ENCODE measurements around the gene AADACL2.

The AADACL2 gene

GRCh38 chr3:151804267-151804666 is 70.5 kb downstream of the AADACL2 start:
- no peak for DNase-seq (ENCODE audit: low read depth)

- no peak for DNase-seq (ENCODE audit: low read depth)
Observed at GRCh38 chr3:151806838-151807237, 73.1 kb downstream of the AADACL2 start.

Measured in non-pigmented ciliary epithelial cell (primary cell).